ENCODE results near the gene RAD9A.

Gene RAD9A

GRCh38 chr11:67404515-67405195, 12.9 kb downstream of the RAD9A start:
- no peak overlapping the region for H3K4me3 ChIP-seq (ENCODE audit: low read depth, low read length)
- no peak for DNase-seq (ENCODE audit: low read depth)
- no peak for TF ChIP-seq CTCF (IDR thresholded peaks at IDR 0.05; ENCODE audit: control insufficient read depth, extremely low read depth, insufficient read depth)

- TF ChIP-seq CTCF (IDR thresholded peaks at IDR 0.05; ENCODE audit: control insufficient read depth, extremely low read depth, insufficient read depth), result no peak
- no peak for DNase-seq (ENCODE audit: low read depth)
- no peak overlapping the region for H3K4me3 ChIP-seq (ENCODE audit: low read depth, low read length)
Measured at GRCh38 chr11:67405196-67405567, 13.4 kb downstream of the RAD9A start.

- no peak for DNase-seq (ENCODE audit: low read depth)
- H3K4me3 ChIP-seq (ENCODE audit: low read depth, low read length), result no peak overlapping the region
- TF ChIP-seq CTCF (IDR thresholded peaks at IDR 0.05; ENCODE audit: control insufficient read depth, extremely low read depth, insufficient read depth), result no peak
Measured at GRCh38 chr11:67405688-67406339, 14.0 kb downstream of the RAD9A start.

- H3K4me3 ChIP-seq (ENCODE audit: low read depth, low read length), result no peak overlapping the region
- TF ChIP-seq CTCF (IDR thresholded peaks at IDR 0.05; ENCODE audit: control insufficient read depth, extremely low read depth, insufficient read depth), result no peak
- DNase-seq (ENCODE audit: low read depth), result no peak
Measured at GRCh38 chr11:67406420-67406968, 14.7 kb downstream of the RAD9A start.

GRCh38 chr11:67406969-67407687, 15.3 kb downstream of the RAD9A start:
- DNase-seq (ENCODE audit: low read depth), result no peak
- peak; percentile 19; the same call in 1 of the 2 replicates for TF ChIP-seq CTCF (IDR thresholded peaks at IDR 0.05; ENCODE audit: control insufficient read depth, extremely low read depth, insufficient read depth)
- H3K4me3 ChIP-seq (ENCODE audit: low read depth, low read length), result no peak overlapping the region

GRCh38 chr11:67407688-67408163, 15.9 kb downstream of the RAD9A start:
- H3K4me3 ChIP-seq (ENCODE audit: low read depth, low read length), result no peak overlapping the region
- no peak for TF ChIP-seq CTCF (IDR thresholded peaks at IDR 0.05; ENCODE audit: control insufficient read depth, extremely low read depth, insufficient read depth)
- DNase-seq (ENCODE audit: low read depth), result no peak

Data from LNCaP clone FGC (cell line).